Fibroblast of pulmonary artery (primary cell): ENCODE data around the gene ERBIN.

Experiments
- DNase-seq: peaks from one replicate; pipeline ENCODE4 v3.0.0-alpha.2; 2010; ENCODE audit warnings: low read depth
- H3K4me3 ChIP-seq: replicated peaks from 2 replicates; pipeline ENCODE4 v1.5.1; 2011; ENCODE audit warnings: low read depth, mild to moderate bottlenecking, control low read depth, low read length, moderate library complexity
- CTCF ChIP-seq: IDR thresholded peaks from 2 replicates; pipeline ENCODE4 v1.5.1; 2011; ENCODE audit warnings: mild to moderate bottlenecking, control low read depth, low read length, inconsistent platforms; ENCODE audit errors: missing control alignments

Gene ERBIN

GRCh38 chr5:65916636-65917035 lies 9.7 kb upstream of the ERBIN start:
- H3K4me3 ChIP-seq = no peak overlapping the region
- no peak for TF ChIP-seq CTCF
- DNase-seq = no peak

GRCh38 chr5:65919773-65920172 lies 6.6 kb upstream of the ERBIN start:
- peak; percentile 21 for DNase-seq
- H3K4me3 ChIP-seq = no peak overlapping the region
- TF ChIP-seq CTCF = no peak

- no peak for DNase-seq
- H3K4me3 ChIP-seq = no peak overlapping the region
- no peak for TF ChIP-seq CTCF
Measured at GRCh38 chr5:65923339-65923738, 3.0 kb upstream of the ERBIN start.

DNA sequence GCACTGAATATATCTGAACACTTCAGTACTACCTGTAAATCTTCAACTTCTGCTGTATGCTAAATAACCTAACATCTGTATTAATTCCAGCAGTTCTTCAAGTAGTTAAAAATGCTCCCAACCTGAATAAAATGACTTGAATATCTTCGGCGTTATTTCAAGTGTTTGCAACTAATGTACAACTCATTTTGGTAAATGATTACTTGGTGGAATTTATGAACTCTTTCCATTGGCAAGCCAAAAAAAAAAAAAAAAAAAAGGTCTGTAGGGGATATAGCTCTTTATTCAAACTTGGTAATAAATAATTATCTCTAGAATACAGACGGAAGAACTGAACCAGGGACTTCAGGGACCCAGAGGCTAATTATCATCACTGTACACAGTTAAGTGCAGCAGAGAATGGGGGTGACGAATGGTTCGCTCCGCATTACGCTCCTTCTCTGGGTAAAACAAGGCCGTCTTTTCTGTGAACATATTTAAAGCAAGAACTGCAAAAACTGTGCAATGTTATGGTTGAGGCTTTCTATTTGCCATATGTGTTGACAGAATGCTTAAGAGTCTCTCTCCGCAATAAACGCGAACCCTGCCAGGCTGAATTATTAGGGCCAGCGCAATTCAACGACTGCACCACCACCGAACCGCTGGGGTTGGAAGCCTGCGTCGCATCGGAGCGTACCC lies 1.9 kb upstream of the ERBIN start:
- H3K4me3 ChIP-seq = peak overlapping the region; percentile 62
- DNase-seq = no peak
- no peak for TF ChIP-seq CTCF

DNA sequence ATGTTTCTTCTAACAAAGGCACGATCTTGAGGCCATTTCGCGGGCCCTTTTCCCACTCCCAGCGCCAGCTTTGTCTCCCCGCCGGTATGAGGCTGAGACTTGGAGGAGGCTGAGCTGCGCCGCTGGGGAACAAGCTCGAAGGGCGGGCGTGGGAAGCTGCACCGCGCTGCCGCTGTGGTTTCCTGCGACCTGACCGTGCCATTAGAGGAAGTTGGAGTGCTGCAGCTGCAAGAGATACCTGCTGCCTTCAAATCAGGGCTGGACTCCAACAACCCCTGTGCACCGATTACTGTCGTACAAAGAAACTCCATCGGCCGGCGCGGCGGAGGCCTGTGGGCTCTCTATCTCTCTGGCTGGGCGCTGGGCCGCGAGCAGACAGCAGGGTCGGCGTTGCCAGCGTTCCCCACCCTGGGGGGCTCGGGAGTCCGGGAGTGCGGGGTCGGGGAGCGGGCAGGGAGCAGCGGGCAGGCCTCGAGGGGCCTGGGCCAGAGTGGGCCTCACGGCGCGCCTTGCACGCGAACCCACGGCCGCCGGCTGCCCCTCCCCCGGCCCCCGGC lies 1.3 kb upstream of the ERBIN start:
- H3K4me3 ChIP-seq = peak overlapping the region; percentile 62
- no peak for TF ChIP-seq CTCF
- peak; percentile 78 for DNase-seq

- H3K4me3 ChIP-seq = peak overlapping the region; percentile 71
- TF ChIP-seq CTCF = no peak
- DNase-seq = peak; percentile 90
Measured at GRCh38 chr5:65925601-65926275, 637 bp upstream of the ERBIN start.
